PC-9 (cell line): ENCODE results near the gene TYSND1. TPM values are rescaled to one million over a fixed set of nuclear protein-coding genes. Genes with fewer than 3 reads are reported as not detected.
A peak's percentile ranks its signal among the peaks of the same experiment; 100 is the strongest.

Experiments used
- BruUV-seq: library from RNA; stranded (reverse); fragments of 400-500 nt; replicated peaks from 2 replicates; lab custom pipeline; 2021; lab: Mats Ljungman, UMichigan
- CTCF ChIA-PET: fragments of 300-600 bp; sonication (Branson Sonifier 250); formaldehyde crosslinking; loops from one replicate; lab custom pipeline; 2022; ENCODE audit warnings: antibody characterized with exemption; lab: Charles Lee
- POLR2A ChIA-PET: fragments of 300-600 bp; sonication (Branson Sonifier 250); formaldehyde crosslinking; loops from one replicate; lab custom pipeline; 2022; ENCODE audit warnings: antibody characterized with exemption; ENCODE audit not compliant: unreplicated experiment; lab: Charles Lee
- DNase-seq, 2 experiments: peaks; one replicate each; pipeline versions ENCODE4 v3.0.0 to v3.0.0-alpha.2; 2015 to 2022; ENCODE audit warnings: mixed read lengths in 1 of 2
- H2AFZ ChIP-seq: fragments of 200-600 bp; sonication (generic); 2 replicates; pipeline ENCODE4 v1.8.1; 2017; ENCODE audit warnings: antibody characterized with exemption
- H3F3A ChIP-seq: fragments of 200-600 bp; sonication (generic); 2 replicates; pipeline ENCODE4 v1.8.1; 2017; ENCODE audit warnings: antibody characterized with exemption, mild to moderate bottlenecking, low read depth; ENCODE audit not compliant: insufficient read depth
- H3K27ac ChIP-seq: fragments of 200-600 bp; sonication (generic); 2 replicates; pipeline ENCODE4 v1.6.1; 2016; ENCODE audit warnings: mixed run types
- H3K27me3 ChIP-seq: fragments of 200-600 bp; sonication (generic); 2 replicates; pipeline ENCODE4 v1.6.1; 2016; ENCODE audit warnings: low read depth, mixed run types; ENCODE audit not compliant: insufficient read depth
- H3K36me3 ChIP-seq: fragments of 200-600 bp; sonication (generic); 2 replicates; pipeline ENCODE4 v1.6.1; 2016; ENCODE audit warnings: low read depth, mixed run types
- H3K4me1 ChIP-seq: fragments of 200-600 bp; sonication (generic); replicated peaks from 2 replicates; pipeline ENCODE4 v1.6.1; 2016; ENCODE audit warnings: mixed run types; ENCODE audit not compliant: insufficient read depth
- H3K4me2 ChIP-seq: fragments of 200-600 bp; sonication (generic); 2 replicates; pipeline ENCODE4 v1.6.1; 2017; ENCODE audit warnings: mixed run types
- H3K4me3 ChIP-seq: fragments of 200-600 bp; sonication (generic); 2 replicates; pipeline ENCODE4 v1.6.1; 2016; ENCODE audit warnings: mixed run types
- H3K79me2 ChIP-seq: fragments of 200-600 bp; sonication (generic); 2 replicates; pipeline ENCODE4 v1.6.1; 2017; ENCODE audit warnings: low read depth, mixed run types
- H3K9me2 ChIP-seq: fragments of 200-600 bp; sonication (generic); 2 replicates; pipeline ENCODE4 v1.8.1; 2017; ENCODE audit warnings: mild to moderate bottlenecking; ENCODE audit not compliant: insufficient read depth
- H3K9me3 ChIP-seq: fragments of 200-600 bp; sonication (generic); 2 replicates; pipeline ENCODE4 v1.8.1; 2016; ENCODE audit warnings: low read depth; ENCODE audit not compliant: insufficient read depth
- H4K20me1 ChIP-seq: fragments of 200-600 bp; sonication (generic); 2 replicates; pipeline ENCODE4 v1.8.1; 2017; ENCODE audit not compliant: insufficient read depth
- EZH2 ChIP-seq: fragments of 200-600 bp; sonication (generic); IDR thresholded peaks from 2 replicates; pipeline ENCODE4 v1.8.0; 2017; ENCODE audit warnings: antibody characterized with exemption, low read depth
- intact Hi-C: fragments of 100-400 bp; cut with micrococcal nuclease; formaldehyde crosslinking; loops from one replicate; pipeline ENCODE4 v1.10.0; 2022; ENCODE audit not compliant: unreplicated experiment
- total RNA-seq: library from RNA; stranded (reverse); gene quantifications from 2 replicates; pipeline ENCODE4 v1.2.3, GENCODE V29; 2021
- TF ChIP-seq, protein P1 (sequence below): fragments of 200-600 bp; sonication (generic); conservative IDR thresholded peaks from 2 replicates; pipeline ENCODE4 v1.6.1; 2017; ENCODE audit warnings: mixed run types, antibody characterized with exemption, mild to moderate bottlenecking, moderate library complexity

Gene TYSND1
- total RNA-seq, 1 experiment from 2014 or later = 28.0 TPM

DNA sequence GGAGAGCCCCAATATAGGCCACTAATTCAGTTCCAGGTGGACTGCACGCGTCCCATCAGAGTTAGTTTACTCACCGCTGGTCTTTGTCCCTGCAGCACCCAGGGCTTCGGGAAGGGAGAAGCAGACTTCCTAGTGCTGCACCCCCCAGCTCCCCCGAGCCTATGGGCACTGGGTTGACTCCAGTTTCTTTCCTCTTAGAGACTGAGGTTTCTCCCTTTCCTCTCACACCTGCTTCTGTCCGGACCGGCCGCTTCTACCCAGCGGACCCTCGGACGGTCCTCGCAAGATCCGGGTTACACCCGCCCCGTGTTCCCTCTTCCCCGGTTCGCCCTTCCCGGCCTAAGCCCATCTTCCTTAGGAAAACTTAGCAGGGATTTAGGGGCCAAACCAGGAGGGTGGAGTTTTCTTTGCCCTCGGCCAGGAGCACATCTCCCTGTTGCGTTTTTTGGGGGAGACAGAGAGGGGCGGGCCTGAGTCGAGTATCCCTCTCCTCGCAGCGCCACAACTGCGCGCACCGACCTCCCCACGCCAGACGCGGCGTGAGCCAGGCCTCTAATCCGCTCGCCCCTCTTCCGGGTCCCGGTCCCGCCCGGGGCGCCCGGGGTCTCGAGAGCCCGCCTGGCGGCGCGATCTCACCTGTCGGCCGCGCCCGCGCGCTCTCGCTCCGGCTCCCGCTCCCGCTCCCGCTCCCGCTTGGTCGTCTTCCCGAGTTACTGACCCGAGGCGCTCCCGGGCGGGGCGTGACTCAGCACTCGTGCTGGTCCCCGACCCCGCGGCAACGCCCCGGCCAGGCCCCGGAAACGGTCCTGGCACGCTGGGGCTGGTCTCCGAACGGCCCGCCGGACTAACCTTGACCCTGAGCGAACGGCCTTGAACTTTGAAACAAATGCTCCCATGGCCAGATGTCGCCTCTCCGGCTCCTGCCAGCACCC is 14.1 kb downstream of the TYSND1 start, which contains the start of gene AIFM2:
TSS of gene AIFM2 (minus strand) at position 728 of the 932 bp plus-strand sequence. CDS start 8,741 bp downstream, outside the sequence.
- TF ChIP-seq EZH2 = no peak
- TF ChIP-seq, protein P1, sequence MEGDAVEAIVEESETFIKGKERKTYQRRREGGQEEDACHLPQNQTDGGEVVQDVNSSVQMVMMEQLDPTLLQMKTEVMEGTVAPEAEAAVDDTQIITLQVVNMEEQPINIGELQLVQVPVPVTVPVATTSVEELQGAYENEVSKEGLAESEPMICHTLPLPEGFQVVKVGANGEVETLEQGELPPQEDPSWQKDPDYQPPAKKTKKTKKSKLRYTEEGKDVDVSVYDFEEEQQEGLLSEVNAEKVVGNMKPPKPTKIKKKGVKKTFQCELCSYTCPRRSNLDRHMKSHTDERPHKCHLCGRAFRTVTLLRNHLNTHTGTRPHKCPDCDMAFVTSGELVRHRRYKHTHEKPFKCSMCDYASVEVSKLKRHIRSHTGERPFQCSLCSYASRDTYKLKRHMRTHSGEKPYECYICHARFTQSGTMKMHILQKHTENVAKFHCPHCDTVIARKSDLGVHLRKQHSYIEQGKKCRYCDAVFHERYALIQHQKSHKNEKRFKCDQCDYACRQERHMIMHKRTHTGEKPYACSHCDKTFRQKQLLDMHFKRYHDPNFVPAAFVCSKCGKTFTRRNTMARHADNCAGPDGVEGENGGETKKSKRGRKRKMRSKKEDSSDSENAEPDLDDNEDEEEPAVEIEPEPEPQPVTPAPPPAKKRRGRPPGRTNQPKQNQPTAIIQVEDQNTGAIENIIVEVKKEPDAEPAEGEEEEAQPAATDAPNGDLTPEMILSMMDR = peak; percentile 19; the same call in 1 of the 2 replicates
- Histone ChIP-seq H3K27me3 (no peaks in the 10 kb centered on the region), H3F3A (peaks cover 39% of the 10 kb centered on the region), H3K4me2 (peak within 1 kb of the TSS; percentile 92), H3K9me2 (no peaks in the 10 kb centered on the region), H3K36me3 (0 out of 2 replicates have a peak, but pooled peaks cover 4% of the 10 kb centered on the region), H2AFZ (peak within 1 kb of the TSS; percentile 91), H3K4me3 (peak within 1 kb of the TSS; percentile 100), H3K27ac (peak within 1 kb of the TSS; percentile 90), H4K20me1 (no peaks in the 10 kb centered on the region), H3K9me3 (no peaks in the 10 kb centered on the region), H3K79me2 (peaks cover 49% of the 10 kb centered on the region), H3K4me1 (peaks cover 20% of the 10 kb centered on the region)
- intact Hi-C loops = no loop called here
- ChIA-PET POLR2A (interaction anchor here (0.6 kb wide), 1 partner anchor 601 kb away, joined by 3 read pairs; no protein-coding TSS in a partner anchor), CTCF (interaction anchor here (0.6 kb wide), 1 partner anchor 14 kb away, joined by 4 read pairs; no protein-coding TSS in a partner anchor)
- DNase-seq = peak; percentile 78 to 90
- TSS peak; percentile 25 for BruUV-seq

DNA sequence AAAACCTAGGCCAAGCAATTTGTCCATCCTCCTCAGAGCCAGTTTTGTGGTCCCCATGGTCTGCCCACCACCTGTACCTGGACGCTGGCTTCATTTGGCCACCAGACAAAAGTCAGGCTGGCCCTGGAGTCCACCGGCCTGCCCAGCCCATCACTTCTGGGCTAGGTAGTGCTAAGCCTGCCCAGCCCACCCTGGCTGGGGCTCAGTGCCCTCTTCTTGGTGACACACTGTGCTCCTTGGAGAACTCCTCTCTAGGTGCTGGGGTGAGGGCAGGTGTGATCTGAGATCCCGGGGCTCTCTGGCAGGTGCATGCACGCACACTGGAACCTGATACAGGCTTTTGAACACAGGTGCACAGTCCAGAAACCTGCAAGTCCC is 15.0 kb downstream of the TYSND1 start:
- Histone ChIP-seq H3K27ac (peak overlapping the region; percentile 90), H3K4me2 (peak overlapping the region; percentile 92), H2AFZ (no peak overlapping the region), H4K20me1 (no peaks in the 10 kb centered on the region), H3K36me3 (0 out of 2 replicates have a peak, but pooled peaks cover 4% of the 10 kb centered on the region), H3K4me1 (peaks cover 20% of the 10 kb centered on the region), H3K27me3 (no peaks in the 10 kb centered on the region), H3K79me2 (peaks cover 57% of the 10 kb centered on the region), H3K9me3 (no peaks in the 10 kb centered on the region), H3K9me2 (no peaks in the 10 kb centered on the region), H3K4me3 (peak overlapping the region; percentile 100), H3F3A (peaks cover 39% of the 10 kb centered on the region)
- intact Hi-C loops = loop anchor here (1.0 kb wide), 1 partner anchor 15 kb away; the partner anchor contains the start of gene TYSND1
- no TSS peak for BruUV-seq
- DNase-seq = peak in 1 of 2 experiments; percentile 24
- CTCF ChIA-PET = no interaction called here
- POLR2A ChIA-PET = interaction anchor here (0.6 kb wide), 1 partner anchor 602 kb away, joined by 3 read pairs; no protein-coding TSS in a partner anchor
- TF ChIP-seq EZH2 = no peak
- TF ChIP-seq, protein P1 = no peak

DNA sequence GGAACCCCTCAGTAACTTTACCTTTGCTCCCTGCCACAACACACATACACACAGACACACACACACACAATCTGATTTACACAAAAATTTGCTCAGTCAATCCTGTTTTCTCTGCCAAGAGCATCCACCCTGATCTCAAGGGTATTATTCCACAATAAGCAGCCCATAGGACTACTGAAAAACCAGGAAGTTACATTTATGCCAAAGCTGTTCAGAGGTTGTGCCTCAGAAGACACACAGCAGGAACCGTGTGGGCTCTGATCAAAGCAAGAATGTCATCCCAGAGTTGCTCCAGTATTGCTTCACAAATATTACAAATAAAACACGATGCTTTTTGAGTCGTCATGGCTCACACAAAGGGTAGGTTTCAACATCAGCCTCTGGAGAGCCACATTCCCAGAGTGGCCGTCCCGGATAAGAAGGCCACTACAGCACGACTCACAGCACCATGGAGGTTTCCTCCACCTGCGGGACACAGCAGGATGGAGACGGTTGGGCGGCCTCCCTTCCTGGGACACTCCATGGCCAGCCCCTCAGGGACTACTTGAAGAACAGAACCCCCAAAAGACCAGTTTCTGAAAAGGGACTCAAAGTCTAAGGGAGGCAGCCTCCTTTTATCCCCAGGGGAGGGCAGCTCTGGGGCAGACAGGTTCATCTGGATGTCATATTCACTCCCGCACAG is 15.5 kb downstream of the TYSND1 start:
- DNase-seq = peak; percentile 22 to 94
- Histone ChIP-seq H3K9me3 (no peaks in the 10 kb centered on the region), H3K4me1 (peaks cover 20% of the 10 kb centered on the region), H3K4me2 (peak overlapping the region; percentile 92), H2AFZ (no peak overlapping the region), H4K20me1 (no peaks in the 10 kb centered on the region), H3K4me3 (peak overlapping the region; percentile 100), H3K27me3 (no peaks in the 10 kb centered on the region), H3F3A (peaks cover 39% of the 10 kb centered on the region), H3K79me2 (peaks cover 61% of the 10 kb centered on the region), H3K9me2 (no peaks in the 10 kb centered on the region), H3K36me3 (0 out of 2 replicates have a peak, but pooled peaks cover 4% of the 10 kb centered on the region), H3K27ac (peak overlapping the region; percentile 90)
- intact Hi-C loops = loop anchor here (1.0 kb wide), 1 partner anchor 15 kb away; the partner anchor contains the start of gene TYSND1
- POLR2A ChIA-PET = no interaction called here
- no TSS peak for BruUV-seq
- CTCF ChIA-PET = no interaction called here
- TF ChIP-seq, protein P1 = no peak
- no peak for TF ChIP-seq EZH2
